ENCODE measurements around the gene LSS. TPM values are rescaled to one million over a fixed set of nuclear protein-coding genes. Genes with fewer than 3 reads are reported as not detected.

The LSS gene
- total and polyA plus RNA-seq, 7 donors, result 17.4 to 78.6 (median 51.7) TPM

DNA sequence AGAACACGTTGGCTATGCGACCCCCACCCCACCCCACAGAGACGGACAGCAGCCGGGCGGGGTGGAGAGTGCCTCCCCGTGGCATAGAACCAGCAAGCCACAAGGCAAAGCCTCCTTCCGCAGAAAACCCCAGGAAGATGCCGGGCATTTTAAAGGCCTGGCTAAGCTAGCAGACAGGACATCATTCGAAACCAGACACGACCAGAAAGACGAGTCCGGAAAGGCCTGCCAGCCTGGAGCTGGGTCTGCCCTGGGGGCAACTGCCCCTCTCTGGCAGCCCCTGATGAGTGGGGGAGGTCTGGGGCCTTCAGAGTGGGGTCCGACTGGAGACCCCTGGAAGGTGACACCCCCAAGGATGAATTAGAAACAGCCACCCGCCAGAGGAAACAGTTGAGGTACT lies 81.7 kb downstream of the LSS start:
- H3K9me3 ChIP-seq, result no peaks in the 10 kb centered on the region
- no peaks in the 10 kb centered on the region for H3K36me3 ChIP-seq
- DNase-seq, result peak; percentile 48
- no peak for TF ChIP-seq EP300 (IDR thresholded peaks at IDR 0.05)
- TF ChIP-seq POLR2A (IDR thresholded peaks at IDR 0.05), result no peak
- TF ChIP-seq POLR2AphosphoS5 (IDR thresholded peaks at IDR 0.05), result no peak
- no peak for TF ChIP-seq CTCF (IDR thresholded peaks at IDR 0.05)
- H3K27me3 ChIP-seq, result no peaks in the 10 kb centered on the region
- no peak overlapping the region for H3K4me3 ChIP-seq
- no peak overlapping the region for H3K27ac ChIP-seq
- WGBS, 2 donors, result 60 to 81% methylated on average over 14 of the region's 14 CpGs
- H3K4me1 ChIP-seq, result peaks cover 0 to 10% (median 6%) of the 10 kb centered on the region in 4 donors
- intact Hi-C loops (cut with DNase I), result no loop called here

- Histone ChIP-seq H3K4me3 (no peak overlapping the region), H3K27ac (no peak overlapping the region), H3K9me3 (no peaks in the 10 kb centered on the region), H3K36me3 (no peaks in the 10 kb centered on the region), H3K27me3 (no peaks in the 10 kb centered on the region), H3K4me1 (peaks cover 0 to 10% (median 6%) of the 10 kb centered on the region in 4 donors)
- intact Hi-C loops (cut with DNase I), result no loop called here
- 83 to 88% methylated on average over 60 of the region's 60 CpGs for WGBS, 2 donors
- TF ChIP-seq EP300 (IDR thresholded peaks at IDR 0.05) (no peak), POLR2A (IDR thresholded peaks at IDR 0.05) (no peak), CTCF (IDR thresholded peaks at IDR 0.05) (no peak), POLR2AphosphoS5 (IDR thresholded peaks at IDR 0.05) (no peak)
- peak; percentile 61 for DNase-seq
These were observed 82.5 kb downstream of the LSS start for GRCh38 chr21:46145840-46146691.

- no peaks in the 10 kb centered on the region for H3K36me3 ChIP-seq
- H3K9me3 ChIP-seq, result no peaks in the 10 kb centered on the region
- intact Hi-C loops (cut with DNase I), result no loop called here
- H3K27me3 ChIP-seq, result no peaks in the 10 kb centered on the region
- WGBS, 2 donors, result 87 to 92% methylated on average over 51 of the region's 51 CpGs
- TF ChIP-seq POLR2A (IDR thresholded peaks at IDR 0.05), result no peak
- TF ChIP-seq POLR2AphosphoS5 (IDR thresholded peaks at IDR 0.05), result no peak
- no peak for TF ChIP-seq EP300 (IDR thresholded peaks at IDR 0.05)
- no peak for TF ChIP-seq CTCF (IDR thresholded peaks at IDR 0.05)
- H3K4me1 ChIP-seq, result peaks cover 0 to 10% (median 6%) of the 10 kb centered on the region in 4 donors
- peak; percentile 66 for DNase-seq
- no peak overlapping the region for H3K27ac ChIP-seq
- H3K4me3 ChIP-seq, result no peak overlapping the region
These were observed 83.3 kb downstream of the LSS start for GRCh38 chr21:46145159-46145839.

GRCh38 chr21:46144464-46145070 lies 84.0 kb downstream of the LSS start:
- Histone ChIP-seq H3K27ac (no peak overlapping the region), H3K9me3 (no peaks in the 10 kb centered on the region), H3K36me3 (no peaks in the 10 kb centered on the region), H3K4me1 (peaks cover 0 to 10% (median 6%) of the 10 kb centered on the region in 4 donors), H3K4me3 (no peak overlapping the region), H3K27me3 (no peaks in the 10 kb centered on the region)
- 32 to 53% methylated on average over 4 of the region's 4 CpGs for WGBS, 2 donors
- DNase-seq, result peak; percentile 62
- intact Hi-C loops (cut with DNase I), result loop anchor here (5.0 kb wide), 3 partner anchors 38 to 143 kb away; partner anchors contain the start of genes LSS, MCM3AP, SPATC1L and YBEY
- TF ChIP-seq EP300 (IDR thresholded peaks at IDR 0.05) (no peak), POLR2A (IDR thresholded peaks at IDR 0.05) (no peak), POLR2AphosphoS5 (IDR thresholded peaks at IDR 0.05) (no peak), CTCF (IDR thresholded peaks at IDR 0.05) (no peak)
